ENCODE data around the gene CLIC6. TPM values are rescaled to one million over a fixed set of nuclear protein-coding genes. Genes with fewer than 3 reads are reported as not detected.

CLIC6 gene
- total RNA-seq, 1 donor from 2014 or later, result 9.9 TPM

DNA sequence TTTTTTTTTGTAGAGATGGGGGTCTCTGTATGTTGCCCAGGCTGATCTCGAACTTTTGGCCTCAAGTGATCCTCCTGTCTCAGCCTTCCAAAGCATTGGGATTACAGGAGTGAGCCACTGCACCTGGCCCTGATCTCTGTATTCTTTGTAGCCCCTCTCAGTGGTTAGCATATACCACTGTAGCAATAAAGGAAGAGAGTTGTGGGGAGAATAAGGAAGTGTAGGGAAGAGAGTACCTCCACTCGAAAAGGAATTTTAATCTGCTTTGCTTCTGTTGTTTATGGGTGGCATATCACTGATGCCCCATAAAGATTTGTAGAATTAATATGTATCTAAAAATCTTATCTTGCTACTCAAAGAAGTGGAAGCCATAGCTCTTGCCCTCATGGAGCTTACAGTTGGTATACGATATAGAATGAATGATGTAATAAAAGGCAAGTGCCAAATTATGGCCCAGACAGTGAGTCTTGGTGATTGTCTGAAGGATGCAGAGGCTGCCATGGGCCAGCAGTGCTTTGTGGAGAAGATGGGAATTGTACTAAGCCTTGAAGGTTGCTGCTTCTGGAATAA lies 96.0 kb downstream of the CLIC6 start:
- no peak for DNase-seq (ENCODE audit: low spot score)

DNA sequence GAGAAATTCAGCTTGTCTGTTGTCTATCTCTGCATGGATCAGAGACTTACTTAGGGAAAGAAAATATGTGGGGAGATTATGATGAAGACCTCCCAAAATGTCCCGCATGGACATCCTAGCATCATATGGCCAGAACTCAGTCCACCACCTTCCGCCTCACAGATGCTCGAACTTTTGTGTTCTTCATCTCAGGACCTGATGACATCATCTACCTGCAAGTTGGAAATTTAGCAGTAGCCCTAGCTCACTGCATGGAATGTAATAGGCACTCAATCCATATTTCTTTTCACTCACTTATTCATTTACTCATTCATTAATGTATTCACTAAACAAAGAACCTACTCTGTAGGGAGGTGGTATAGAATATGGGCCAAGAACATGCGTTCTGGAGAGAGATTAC lies 96.8 kb downstream of the CLIC6 start:
- DNase-seq (ENCODE audit: low spot score), result no peak

DNA sequence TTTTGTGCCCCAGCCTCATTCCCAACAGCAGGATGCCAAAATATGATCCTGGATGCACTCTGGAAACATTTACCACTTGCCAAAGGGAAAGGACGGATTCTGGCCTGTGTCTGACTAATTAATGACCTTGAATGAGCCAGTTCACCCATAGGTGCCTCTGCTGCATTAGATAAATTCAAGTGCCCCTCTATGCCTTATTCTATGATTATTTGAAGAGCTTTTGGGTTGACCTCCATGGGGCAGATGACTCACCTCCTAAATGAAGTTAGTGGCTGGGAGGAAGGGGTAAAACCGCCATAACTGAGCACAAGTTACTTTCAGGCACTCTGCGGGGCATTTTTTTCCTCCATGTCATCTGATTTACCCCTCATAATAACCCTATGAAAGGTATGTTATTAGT lies 98.1 kb downstream of the CLIC6 start:
- DNase-seq (ENCODE audit: low spot score), result no peak

Other genes with a start within 250 kb of the CLIC6 start
- not detected for gene SMIM34, start 245.0 kb upstream of the CLIC6 start, total RNA-seq
- 7.3 TPM for gene KCNE1, start 156.8 kb upstream of the CLIC6 start, total RNA-seq
- 57.5 TPM for gene RCAN1, start 53.9 kb upstream of the CLIC6 start, total RNA-seq